ENCODE data around the gene EFCAB6.

EFCAB6 gene

DNA sequence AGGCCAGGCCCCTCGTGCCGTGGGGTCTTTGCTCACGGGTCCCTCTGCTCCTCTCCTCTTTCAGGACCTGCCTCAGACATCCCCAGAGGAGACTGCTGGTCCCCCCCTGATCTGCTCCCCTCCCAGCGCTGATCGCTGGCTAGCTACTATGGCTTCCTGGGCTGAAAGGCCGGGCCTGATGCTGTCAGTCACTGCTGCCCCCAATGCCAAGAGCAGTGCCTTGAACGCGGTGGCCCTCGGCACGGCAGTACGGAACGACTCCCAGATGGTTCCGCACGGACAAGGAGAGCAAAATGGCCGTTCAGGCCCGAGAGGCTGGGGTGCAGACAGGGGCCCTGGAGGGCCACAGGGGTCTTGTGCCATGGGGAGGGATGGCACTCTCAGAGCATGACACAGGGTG is 28.7 kb upstream of the EFCAB6 start:
- TF ChIP-seq, protein P1, sequence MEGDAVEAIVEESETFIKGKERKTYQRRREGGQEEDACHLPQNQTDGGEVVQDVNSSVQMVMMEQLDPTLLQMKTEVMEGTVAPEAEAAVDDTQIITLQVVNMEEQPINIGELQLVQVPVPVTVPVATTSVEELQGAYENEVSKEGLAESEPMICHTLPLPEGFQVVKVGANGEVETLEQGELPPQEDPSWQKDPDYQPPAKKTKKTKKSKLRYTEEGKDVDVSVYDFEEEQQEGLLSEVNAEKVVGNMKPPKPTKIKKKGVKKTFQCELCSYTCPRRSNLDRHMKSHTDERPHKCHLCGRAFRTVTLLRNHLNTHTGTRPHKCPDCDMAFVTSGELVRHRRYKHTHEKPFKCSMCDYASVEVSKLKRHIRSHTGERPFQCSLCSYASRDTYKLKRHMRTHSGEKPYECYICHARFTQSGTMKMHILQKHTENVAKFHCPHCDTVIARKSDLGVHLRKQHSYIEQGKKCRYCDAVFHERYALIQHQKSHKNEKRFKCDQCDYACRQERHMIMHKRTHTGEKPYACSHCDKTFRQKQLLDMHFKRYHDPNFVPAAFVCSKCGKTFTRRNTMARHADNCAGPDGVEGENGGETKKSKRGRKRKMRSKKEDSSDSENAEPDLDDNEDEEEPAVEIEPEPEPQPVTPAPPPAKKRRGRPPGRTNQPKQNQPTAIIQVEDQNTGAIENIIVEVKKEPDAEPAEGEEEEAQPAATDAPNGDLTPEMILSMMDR (IDR thresholded peaks at IDR 0.05; ENCODE audit: borderline replicate concordance, control extremely low read depth, extremely low read depth, insufficient read depth, missing control alignments), result no peak
- in situ Hi-C loops (cut with MboI; ENCODE audit: low sequenced_read_pairs, unreplicated experiment), result no loop called here

DNA sequence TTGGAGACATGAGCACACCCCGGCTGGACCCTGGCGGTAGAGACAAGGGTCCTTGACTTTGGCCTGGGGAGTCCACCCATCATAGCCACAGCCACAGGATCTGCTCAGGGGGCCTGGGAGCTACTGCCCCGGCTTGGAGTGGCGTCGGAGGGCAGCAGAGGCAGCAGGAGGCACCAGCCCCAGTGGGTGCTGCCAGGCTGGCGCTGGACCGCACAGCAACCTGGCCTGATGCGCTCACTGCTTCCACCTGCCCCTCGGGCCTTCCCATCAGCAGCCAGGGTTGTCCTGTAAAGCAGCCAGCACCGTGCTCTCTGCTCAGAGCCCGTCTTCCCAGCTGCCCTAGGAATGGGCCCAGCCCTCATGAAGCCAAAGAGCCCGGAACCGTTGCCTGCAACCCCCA is 28.3 kb upstream of the EFCAB6 start:
- DNase-seq (ENCODE audit: low spot score), result no peak
- in situ Hi-C loops (cut with MboI; ENCODE audit: low sequenced_read_pairs, unreplicated experiment), result no loop called here
- TF ChIP-seq, protein P1 (IDR thresholded peaks at IDR 0.05; ENCODE audit: borderline replicate concordance, control extremely low read depth, extremely low read depth, insufficient read depth, missing control alignments), result no peak

More for the DNA sequence above, 28.7 kb upstream of the EFCAB6 start:
- DNase-seq (ENCODE audit: low spot score), result no peak

DNA sequence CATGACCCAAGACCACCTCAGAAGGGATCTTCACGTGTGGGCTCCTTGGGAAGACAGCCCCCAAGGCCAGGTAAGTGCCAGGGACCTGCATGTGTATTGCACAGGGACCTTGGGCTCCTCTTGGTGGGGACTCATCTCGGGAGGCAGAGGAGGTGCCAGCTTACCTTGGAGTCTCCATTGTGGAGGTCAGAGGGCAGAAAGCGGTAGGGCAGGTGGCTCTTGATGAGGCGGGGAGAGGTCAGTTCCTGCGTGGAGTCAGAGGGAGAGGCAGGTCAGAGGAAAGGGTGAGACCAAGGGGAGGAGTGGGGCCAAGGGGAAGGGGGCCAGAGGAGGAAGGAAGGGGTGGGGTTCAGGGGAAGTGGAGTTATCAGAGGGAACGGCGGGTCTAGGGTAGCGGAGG is 27.7 kb upstream of the EFCAB6 start:
- in situ Hi-C loops (cut with MboI; ENCODE audit: low sequenced_read_pairs, unreplicated experiment), result no loop called here
- DNase-seq (ENCODE audit: low spot score), result no peak
- TF ChIP-seq, protein P1 (IDR thresholded peaks at IDR 0.05; ENCODE audit: borderline replicate concordance, control extremely low read depth, extremely low read depth, insufficient read depth, missing control alignments), result no peak

DNA sequence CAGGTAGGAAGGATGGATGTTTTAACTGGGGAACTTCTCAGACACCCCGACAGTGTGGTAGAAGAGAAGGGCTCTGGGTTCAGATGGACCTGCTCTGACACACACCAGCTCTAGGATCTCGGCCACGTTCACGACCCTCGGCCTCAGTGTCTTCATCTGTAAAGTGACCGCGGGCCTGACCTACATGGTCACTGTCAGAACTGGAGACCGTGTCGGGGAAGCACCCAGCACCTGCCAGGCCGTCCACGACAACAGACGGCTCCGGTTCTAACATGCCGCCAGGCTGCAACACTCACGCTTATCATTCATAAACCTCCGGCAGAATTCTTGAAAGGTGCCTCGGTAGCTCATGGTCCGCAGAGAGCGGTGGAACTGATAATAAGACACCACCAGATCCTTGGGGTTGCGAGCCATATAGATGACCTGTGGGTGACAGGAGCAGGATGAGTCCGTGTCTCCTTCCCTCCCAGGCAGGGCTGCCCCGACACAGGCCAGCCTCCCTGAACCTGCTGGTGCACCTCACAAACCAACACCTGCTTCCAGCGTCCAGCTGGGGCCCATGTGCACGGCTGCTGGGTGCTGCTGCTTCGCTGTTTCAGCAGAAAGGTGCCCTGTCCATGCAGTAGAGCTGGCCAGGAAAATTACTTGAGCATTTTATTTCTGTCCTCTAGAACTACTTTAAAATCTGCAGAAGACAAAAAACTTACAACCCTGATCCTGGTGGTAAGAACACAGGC is 26.6 kb upstream of the EFCAB6 start:
- DNase-seq (ENCODE audit: low spot score), result no peak
- in situ Hi-C loops (cut with MboI; ENCODE audit: low sequenced_read_pairs, unreplicated experiment), result no loop called here
- TF ChIP-seq, protein P1 (IDR thresholded peaks at IDR 0.05; ENCODE audit: borderline replicate concordance, control extremely low read depth, extremely low read depth, insufficient read depth, missing control alignments), result no peak

DNA sequence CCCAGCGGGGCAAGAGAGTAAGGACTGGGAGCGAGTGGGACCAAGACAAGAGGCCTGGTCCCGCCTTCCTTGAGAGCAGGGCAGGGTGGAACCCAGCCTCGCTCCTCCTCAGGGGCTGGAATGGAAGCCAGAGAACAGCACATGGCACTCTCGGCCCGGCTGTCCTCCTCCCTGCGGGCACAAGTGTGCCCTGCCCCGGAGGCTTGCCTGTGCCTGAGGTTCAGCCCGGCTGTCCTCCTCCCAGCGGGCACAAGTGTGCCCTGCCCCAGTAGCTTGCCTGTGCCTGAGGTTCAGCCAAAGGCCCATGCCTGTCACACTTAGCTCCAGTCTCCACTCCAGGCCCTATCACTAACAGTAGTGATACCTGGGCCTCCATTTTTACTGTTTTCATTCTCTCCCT is 26.1 kb upstream of the EFCAB6 start:
- DNase-seq (ENCODE audit: low spot score), result no peak
- TF ChIP-seq, protein P1 (IDR thresholded peaks at IDR 0.05; ENCODE audit: borderline replicate concordance, control extremely low read depth, extremely low read depth, insufficient read depth, missing control alignments), result no peak
- in situ Hi-C loops (cut with MboI; ENCODE audit: low sequenced_read_pairs, unreplicated experiment), result no loop called here

DNA sequence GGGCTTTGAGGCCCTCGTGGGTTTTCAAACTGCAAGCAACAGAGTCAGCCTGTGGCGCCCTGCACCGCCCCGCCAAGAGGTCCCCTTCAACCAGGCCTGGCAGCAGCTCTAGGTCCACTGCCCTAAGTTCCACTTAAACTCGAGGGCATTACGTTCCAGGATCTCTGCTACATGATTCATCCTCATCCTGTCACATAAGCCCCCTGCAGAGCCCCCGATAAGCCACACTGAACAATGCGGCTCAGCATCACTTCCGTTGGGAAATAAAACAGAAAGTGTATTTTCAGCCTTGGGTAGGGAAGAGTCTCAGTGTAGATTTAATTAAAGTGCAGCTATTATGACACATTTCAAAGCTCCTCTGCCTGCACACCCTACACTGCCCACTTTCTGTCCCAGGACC is 25.6 kb upstream of the EFCAB6 start:
- in situ Hi-C loops (cut with MboI; ENCODE audit: low sequenced_read_pairs, unreplicated experiment), result no loop called here
- TF ChIP-seq, protein P1 (IDR thresholded peaks at IDR 0.05; ENCODE audit: borderline replicate concordance, control extremely low read depth, extremely low read depth, insufficient read depth, missing control alignments), result no peak
- no peak for DNase-seq (ENCODE audit: low spot score)
